ENCODE data around the gene COMMD6.
"Not testable (repeated sequence)": the region's sequence is repeated elsewhere in the genome, so short reads cannot be mapped to it uniquely, and the experiment has no call there.

COMMD6 gene

DNA sequence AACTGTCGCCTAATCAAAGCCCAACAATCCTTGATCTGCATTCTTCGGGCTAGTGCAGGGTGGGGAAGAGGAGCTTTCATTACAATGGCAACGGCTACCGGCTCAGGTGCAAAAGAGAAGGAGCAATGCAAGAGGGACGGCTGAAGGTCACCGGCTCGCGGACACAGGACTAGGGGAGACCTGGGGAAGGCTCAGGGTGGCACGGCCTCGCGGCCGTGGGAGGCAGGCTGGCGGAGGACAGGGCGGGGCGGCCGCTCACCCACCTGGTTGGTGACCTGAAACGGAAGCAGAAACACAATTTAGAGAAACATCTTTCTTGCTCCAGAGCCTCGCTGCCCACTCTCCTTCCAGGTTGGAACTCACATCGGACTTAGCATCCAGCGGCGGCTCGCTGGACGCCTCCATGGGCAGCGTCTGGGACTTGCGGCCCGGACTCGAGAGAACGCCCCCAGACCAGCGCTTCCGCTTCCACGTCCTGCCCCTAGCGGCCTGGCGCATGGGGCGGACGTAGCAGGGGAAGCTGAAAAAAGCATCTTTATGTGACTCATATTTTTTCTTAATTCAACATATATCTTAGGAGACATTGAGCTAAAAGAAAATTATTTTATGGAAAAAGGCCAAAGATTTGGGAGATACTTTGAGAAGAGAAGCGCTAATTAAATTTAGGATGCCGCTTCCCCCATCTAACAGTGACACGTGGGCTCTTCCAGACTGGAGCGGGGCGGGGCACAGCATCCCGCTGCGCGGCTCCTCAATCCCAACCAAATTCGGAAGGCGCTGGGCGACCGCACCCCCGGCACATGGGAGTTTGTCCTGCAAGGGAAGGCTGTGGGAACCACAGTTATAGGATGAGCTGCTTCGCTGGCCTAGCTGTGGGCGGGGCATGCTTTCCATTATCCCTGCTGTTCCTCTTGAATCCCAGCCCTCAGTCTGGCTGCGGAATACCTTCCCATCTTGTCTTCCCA, at the start of gene COMMD6:
Gene COMMD6 (minus strand): TSS at position 441 of the 965 bp plus-strand sequence. CDS start 36 bp downstream, at position 405.
- DNase-seq (ENCODE audit: low read depth): peak; percentile 41

GRCh38 chr13:75585153-75585552, 47.5 kb upstream of the COMMD6 start:
- no peak for DNase-seq (ENCODE audit: low read depth)

GRCh38 chr13:75583091-75583490, 45.5 kb upstream of the COMMD6 start:
- no peak for DNase-seq (ENCODE audit: low read depth)

DNA sequence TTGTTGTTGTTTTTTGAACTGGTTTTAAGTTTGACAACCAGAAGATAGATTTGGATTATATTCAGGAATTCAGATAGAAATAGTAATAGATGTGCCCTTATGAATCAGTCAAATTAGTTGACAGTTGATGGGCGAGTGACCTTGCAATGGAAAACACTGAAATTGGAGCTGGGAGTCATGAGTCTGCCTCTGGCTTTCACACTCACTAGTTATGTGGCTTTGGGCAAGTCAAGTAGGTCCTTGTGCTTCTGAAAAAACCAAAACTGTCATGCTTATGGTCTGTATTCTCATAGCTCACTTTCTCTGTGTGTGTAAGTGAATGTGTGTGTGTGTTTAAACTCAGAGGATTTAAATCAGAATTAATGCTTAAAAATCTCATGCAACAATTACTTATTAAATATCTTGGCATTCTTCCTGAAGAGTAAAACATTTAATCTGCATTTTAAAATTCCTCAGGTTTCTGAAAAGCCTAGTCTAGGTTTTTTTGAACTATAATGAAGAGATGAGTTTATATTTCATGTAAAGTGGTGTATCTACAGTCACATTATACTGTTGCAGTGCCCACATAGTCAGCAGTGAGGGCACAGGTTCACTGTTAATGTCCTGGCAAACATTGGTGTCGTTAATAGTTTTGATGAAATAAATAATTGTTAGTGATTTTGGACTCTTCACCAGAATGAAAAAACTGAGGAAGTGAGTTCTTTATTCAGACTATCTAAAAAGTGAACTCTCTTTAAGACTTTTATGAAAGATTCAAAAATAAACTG, 44.4 kb upstream of the COMMD6 start:
- no peak for DNase-seq (ENCODE audit: low read depth)

DNA sequence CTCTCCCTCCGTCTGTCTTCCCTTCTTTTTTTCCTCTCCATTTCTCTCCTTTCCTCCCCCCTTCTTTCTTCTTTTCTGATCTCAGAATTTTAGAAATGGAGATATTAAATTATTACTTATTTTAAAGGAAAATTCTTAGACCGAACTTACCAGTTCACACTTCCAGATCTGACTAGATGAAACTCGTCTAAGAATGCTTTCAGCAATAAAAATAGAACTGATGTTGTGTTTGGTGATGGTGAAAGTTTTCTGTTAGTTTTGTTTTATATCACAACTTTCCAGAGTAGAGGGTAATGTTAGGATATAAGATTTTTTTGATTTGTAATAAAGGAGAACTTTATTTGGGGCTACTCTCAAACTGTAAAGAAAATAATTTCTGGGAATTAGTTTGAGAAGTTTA, 41.9 kb upstream of the COMMD6 start:
- DNase-seq (ENCODE audit: low read depth): no peak

GRCh38 chr13:75569576-75569975, 31.9 kb upstream of the COMMD6 start:
- no peak for DNase-seq (ENCODE audit: low read depth)

DNA sequence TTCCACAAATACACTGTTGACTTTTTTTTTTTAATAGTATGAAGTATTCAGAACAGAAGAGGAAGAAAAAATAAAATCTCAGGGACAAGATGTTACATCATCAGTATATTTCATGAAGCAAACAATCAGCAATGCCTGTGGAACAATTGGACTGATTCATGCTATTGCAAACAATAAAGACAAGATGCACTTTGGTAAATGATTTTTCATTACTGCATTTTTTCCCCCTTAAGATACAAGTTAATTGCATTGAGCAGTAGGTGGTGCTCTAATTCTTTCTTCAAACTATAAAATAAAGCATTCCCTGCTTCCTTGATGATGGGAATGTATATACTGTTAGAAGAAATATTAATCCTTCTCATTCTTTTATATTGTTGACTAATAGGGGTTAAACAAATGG, 29.0 kb upstream of the COMMD6 start:
- no peak for DNase-seq (ENCODE audit: low read depth)

DNA sequence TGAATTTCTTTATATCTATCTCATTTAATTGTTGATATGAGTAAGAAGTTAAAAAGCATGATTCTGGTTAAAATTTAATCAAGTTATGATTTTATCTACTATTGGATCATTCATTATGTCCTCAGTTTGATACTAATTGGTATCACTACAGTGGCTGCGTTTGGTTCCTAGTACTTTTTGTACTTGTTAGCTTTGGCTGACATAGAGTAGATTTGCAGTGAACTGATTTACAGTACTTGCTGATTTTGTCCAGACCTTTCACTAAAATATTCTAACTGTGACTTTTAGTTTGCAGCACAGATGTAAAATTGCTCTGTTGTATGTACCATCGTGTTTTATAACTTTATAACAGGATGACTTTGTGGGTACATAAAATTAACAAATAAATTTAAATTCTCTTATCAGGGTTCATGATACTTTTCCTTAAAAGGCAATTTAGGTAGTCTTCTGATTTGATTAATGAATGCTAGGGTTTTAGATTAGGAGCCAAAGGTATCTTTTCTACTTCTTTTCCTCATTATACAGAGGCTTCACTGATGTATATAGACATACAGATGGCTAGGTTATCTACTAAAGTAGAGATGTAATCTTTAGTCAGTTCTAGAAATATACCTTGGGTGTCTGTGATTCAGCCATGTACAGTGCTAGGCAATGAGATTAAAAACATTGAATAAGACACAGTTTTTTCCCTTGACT, 20.7 kb upstream of the COMMD6 start:
- no peak for DNase-seq (ENCODE audit: low read depth)

DNA sequence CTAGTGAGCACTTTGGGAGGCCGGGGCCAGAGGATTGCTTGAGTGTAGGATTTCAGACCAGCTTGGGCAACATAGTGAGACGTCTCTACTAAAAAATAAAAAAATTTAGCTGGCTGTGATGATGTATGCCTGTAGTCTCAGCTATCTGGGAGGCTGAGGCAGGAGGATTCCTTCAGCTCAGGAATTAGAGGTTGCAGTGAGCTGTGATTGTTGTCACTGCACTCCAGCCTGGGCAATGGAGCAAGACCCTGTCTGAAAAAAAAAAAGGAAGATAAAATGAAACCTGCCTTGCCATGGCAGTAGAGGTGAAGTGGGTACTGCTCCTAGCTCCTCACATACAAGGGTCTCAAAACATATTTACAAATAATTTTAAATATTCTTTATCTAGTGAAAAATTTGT, 19.3 kb upstream of the COMMD6 start:
- no peak for DNase-seq (ENCODE audit: low read depth)

DNA sequence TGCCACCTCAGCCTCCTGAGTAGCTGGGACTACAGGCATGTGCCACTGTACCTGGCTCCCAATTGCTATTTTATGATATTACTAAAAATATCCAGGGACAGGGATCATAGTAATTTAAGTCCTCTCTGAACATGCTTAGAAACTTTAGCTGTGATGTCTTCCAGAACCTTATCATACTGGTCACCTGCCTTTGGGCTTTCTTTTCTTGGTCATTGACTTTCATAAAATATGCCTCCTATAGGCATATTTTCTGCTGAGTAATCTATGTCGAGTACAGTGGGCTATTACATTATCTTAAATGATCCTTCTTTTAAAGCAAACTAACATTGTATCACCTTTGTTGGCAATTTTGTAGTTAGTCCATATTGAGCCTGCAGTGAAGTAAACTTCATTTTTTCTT, 18.2 kb upstream of the COMMD6 start:
- DNase-seq (ENCODE audit: low read depth): no peak

DNA sequence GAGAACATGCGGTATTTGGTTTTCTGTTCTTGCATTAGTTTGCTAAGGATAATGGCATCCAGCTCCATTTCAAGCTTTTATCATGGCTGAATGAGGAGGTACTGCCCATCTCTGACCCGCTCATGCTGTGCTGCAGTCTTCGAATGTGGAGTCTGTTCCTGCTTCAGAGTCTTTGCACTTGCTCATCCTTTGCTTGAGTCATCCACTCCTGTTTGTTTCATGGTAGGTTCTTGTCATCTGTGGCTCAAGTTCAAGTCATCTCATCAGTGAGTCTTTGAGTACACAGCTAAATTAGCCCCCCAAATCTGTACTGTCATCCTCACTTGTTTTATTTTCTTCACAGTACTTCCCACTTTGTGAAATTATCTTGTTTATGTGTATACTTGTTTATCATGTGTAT, 17.3 kb upstream of the COMMD6 start:
- DNase-seq (ENCODE audit: low read depth): no peak

GRCh38 chr13:75554464-75554863, 16.8 kb upstream of the COMMD6 start:
- DNase-seq (ENCODE audit: low read depth): no peak

DNA sequence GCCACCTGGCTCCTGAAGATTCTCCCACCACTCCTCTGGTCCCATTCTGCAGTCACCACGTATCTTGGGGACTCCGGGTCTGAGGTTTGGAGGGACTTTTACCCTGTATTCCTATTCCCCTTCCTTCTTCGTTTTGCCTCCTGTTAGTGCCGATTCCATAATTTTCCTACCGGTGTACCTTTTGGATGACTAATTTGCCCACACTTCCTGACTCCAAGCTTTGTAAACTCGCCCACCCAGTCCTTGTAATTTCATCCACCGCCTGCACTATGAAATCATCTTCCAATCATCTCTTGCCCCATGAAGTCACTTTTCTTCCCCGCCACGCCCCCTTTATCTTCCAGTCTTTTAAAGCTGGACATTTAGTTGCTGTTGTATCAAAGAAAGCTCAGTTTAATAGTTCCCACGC, 12.5 kb upstream of the COMMD6 start:
- no peak for DNase-seq (ENCODE audit: low read depth)

GRCh38 chr13:75549262-75550158, 11.9 kb upstream of the COMMD6 start, which contains the start of gene UCHL3:
Gene UCHL3 (plus strand): TSS chr13:75549791. CDS start chr13:75549821, 30 bp downstream.
- DNase-seq (ENCODE audit: low read depth): peak; percentile 94

- no peak for DNase-seq (ENCODE audit: low read depth)
These were observed 10.3 kb upstream of the COMMD6 start for GRCh38 chr13:75547917-75548316.

DNA sequence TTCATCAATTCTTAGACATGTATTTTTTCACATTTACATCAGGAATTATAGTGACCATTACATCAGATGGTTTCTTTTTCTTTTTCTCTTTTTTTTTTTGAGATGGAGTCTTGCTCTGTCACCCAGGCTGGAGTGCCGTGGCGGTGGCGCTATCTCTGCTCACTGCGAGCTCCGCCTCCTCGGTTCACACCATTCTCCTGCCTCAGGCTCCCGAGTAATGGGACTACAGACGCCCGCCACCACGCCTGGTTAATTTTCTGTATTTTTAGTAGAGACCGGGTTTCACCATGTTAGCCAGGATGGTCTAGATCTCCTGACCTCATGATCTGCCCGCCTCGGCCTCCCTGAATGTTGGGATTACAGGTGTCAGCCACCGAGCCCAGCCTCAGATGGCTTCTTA, 7.7 kb upstream of the COMMD6 start:
- DNase-seq (ENCODE audit: low read depth): not testable (repeated sequence)

DNA sequence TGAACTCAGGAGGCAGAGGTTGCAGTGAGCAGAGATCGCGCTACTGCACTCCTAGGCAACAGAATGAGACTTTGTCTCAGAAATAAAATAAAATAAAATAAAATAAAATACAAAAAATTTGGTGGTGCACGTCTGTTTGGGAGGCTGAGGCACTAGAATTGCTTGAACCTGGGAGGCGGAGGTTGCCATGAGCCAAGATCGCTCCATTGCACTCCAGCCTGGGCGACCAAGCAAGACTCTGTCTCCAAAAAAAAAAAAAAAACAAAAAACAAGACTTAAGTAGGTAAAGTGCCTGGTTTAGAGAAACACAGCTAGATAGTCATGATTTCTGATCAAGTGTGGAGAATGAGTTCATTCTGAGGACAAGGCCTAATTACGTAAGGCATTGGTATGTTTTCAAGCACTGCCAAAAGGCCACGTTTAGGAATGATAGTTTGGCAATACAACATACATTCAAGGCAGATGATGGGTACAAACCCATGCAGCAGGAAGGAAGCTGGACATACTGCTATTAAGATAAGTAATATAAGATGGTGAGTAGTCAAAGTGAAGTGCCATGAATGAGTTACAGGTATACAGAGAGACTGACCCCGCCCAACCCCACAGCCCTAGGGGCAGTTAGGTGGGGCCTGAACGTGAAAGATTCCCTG, 7.2 kb upstream of the COMMD6 start:
- no peak for DNase-seq (ENCODE audit: low read depth)

- no peak for DNase-seq (ENCODE audit: low read depth)
These were observed 4.3 kb upstream of the COMMD6 start for GRCh38 chr13:75541961-75542360.

DNA sequence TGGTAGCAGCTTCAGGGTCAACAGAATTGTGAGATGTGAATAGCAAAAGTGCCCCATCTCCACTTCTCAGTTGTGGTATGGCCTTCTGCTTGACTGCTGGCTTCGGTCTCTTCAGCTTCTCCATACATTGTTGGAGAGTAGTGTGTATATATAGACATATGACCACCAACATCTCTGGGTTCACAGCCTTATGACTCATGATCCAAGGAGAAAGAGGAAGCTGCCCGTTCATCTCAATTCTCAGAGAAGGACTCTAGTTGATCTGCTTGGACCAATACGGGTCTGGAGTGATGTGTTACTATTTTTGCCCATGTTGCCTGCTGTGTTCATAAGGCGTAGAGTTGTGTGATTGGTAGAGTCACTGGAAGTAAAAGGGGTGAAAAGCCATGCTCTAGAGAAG, 3.6 kb upstream of the COMMD6 start:
- no peak for DNase-seq (ENCODE audit: low read depth)

DNA sequence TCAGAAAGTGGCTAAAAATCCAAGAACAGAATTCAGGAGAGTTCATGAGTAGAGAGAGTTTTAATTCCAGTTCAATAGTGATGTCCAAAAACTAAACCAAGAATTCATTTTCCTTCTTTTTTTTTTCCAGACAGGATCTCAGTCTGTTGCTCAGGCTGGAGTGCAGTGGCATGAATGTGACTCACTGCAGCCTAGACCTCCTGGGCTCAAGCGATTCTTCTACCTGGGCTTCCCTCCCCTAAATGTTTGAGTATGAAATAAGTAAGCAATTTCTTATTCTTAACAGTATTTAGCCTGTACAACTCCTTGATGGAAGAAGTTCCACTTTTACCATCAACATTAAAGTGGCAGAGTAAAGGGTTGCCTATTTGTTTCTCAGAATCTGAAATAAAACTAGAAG, 3.8 kb downstream of the COMMD6 start:
- no peak for DNase-seq (ENCODE audit: low read depth)

DNA sequence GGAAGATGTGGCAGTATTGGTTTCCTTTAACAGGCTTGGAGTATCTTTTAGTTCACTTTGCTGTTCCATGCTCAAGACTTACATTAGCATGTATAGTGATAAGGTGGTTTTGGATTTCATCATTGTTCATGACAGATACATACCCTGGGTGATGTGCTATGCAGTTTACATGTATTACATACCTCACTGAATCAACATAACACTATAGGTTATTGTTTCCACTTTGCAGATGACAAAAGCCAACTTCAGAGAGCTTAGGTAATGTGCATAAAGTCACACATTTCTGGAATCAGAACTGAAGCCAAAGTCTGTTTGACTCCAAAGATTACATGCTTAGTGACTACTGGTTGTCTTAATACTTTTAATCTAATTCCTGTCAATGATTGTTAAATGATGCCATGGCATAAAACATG, 7.1 kb downstream of the COMMD6 start:
- no peak for DNase-seq (ENCODE audit: low read depth)
